ENCODE measurements around the gene SPAG16.

DNA sequence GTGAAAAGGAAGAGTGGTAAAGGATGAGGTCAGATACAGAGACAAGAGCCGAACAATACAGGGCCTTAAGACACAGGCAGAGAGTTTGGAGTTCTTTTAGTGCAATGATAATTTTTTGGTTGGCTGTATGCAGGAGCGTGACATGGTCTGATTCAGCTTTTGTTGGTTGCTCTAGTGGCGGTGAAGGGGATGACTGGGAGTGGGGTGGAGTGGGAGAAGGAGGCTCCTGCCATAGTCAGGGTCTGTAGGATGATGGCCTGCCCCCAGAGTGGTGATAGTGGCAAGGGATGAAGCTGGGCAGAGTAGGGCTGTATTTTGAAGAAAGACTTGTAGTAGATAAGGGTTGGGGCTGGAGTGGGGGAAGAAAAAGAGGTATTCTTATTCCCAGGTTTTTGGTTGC, 820.0 kb downstream of the SPAG16 start:
- TF ChIP-seq, protein P1, sequence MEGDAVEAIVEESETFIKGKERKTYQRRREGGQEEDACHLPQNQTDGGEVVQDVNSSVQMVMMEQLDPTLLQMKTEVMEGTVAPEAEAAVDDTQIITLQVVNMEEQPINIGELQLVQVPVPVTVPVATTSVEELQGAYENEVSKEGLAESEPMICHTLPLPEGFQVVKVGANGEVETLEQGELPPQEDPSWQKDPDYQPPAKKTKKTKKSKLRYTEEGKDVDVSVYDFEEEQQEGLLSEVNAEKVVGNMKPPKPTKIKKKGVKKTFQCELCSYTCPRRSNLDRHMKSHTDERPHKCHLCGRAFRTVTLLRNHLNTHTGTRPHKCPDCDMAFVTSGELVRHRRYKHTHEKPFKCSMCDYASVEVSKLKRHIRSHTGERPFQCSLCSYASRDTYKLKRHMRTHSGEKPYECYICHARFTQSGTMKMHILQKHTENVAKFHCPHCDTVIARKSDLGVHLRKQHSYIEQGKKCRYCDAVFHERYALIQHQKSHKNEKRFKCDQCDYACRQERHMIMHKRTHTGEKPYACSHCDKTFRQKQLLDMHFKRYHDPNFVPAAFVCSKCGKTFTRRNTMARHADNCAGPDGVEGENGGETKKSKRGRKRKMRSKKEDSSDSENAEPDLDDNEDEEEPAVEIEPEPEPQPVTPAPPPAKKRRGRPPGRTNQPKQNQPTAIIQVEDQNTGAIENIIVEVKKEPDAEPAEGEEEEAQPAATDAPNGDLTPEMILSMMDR (IDR thresholded peaks at IDR 0.05; ENCODE audit: low read depth, low read length) = no peak
- TF ChIP-seq, protein P2, sequence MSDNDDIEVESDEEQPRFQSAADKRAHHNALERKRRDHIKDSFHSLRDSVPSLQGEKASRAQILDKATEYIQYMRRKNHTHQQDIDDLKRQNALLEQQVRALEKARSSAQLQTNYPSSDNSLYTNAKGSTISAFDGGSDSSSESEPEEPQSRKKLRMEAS (IDR thresholded peaks at IDR 0.05; ENCODE audit: low read depth, low read length) = no peak

All from NB4 (cell line).